ENCODE results near the gene RSBN1L. TPM values are rescaled to one million over a fixed set of nuclear protein-coding genes. Genes with fewer than 3 reads are reported as not detected.

Gene RSBN1L
- total and polyA plus RNA-seq, 2 donors (not counting 1 experiment from before 2014, with no cell fraction given): 12.0 to 19.7 TPM

GRCh38 chr7:77830649-77831355 lies 134.5 kb downstream of the RSBN1L start:
- Histone ChIP-seq H3K4me3 (replicated peaks in 1 of 4; ENCODE audit: control extremely low read depth in 1 of 4, insufficient read depth in 1 of 4, low read depth in 3 of 4, low read length in 4 of 4) (no peak overlapping the region), H3K9me3 (ENCODE audit: control insufficient read depth, insufficient read depth, low read depth, low read length) (no peaks in the 10 kb centered on the region), H3K27ac (ENCODE audit: insufficient read depth, low read length) (no peak overlapping the region), H3K4me1 (ENCODE audit: control insufficient read depth, extremely low read depth, insufficient read depth, low read length) (no peaks in the 10 kb centered on the region), H3K36me3 (ENCODE audit: control insufficient read depth, insufficient read depth, low read length) (no peaks in the 10 kb centered on the region), H3K9ac (ENCODE audit: insufficient read depth, low read length) (no peak overlapping the region), H3K4me2 (ENCODE audit: extremely low read depth, insufficient read depth, low read length) (no peak overlapping the region), H2AFZ (ENCODE audit: low read length) (no peak overlapping the region), H3K79me2 (ENCODE audit: control insufficient read depth, insufficient read depth, low read length) (peaks cover 2% of the 10 kb centered on the region), H3K27me3 (ENCODE audit: control insufficient read depth, insufficient read depth, low read length) (no peaks in the 10 kb centered on the region), H4K20me1 (ENCODE audit: control insufficient read depth, extremely low read depth, insufficient read depth, low read length) (no peaks in the 10 kb centered on the region)
- DNase-seq (ENCODE audit: low read depth in 2 of 2): peak in 1 of 2 donors; percentile 22
- TF ChIP-seq CTCF (conservative IDR thresholded peaks at IDR 0.05 in 1 of 2, IDR thresholded peaks at IDR 0.05 in 1 of 2; ENCODE audit: low read depth in 1 of 2, low read length in 2 of 2): no peak
- TF ChIP-seq EZH2 (IDR thresholded peaks at IDR 0.05; ENCODE audit: low read length, missing control alignments): no peak

GRCh38 chr7:77831481-77831880 lies 135.2 kb downstream of the RSBN1L start:
- Histone ChIP-seq H3K4me1 (ENCODE audit: control insufficient read depth, extremely low read depth, insufficient read depth, low read length) (no peaks in the 10 kb centered on the region), H3K4me3 (replicated peaks in 1 of 4; ENCODE audit: control extremely low read depth in 1 of 4, insufficient read depth in 1 of 4, low read depth in 3 of 4, low read length in 4 of 4) (no peak overlapping the region), H3K79me2 (ENCODE audit: control insufficient read depth, insufficient read depth, low read length) (peaks cover 2% of the 10 kb centered on the region), H3K4me2 (ENCODE audit: extremely low read depth, insufficient read depth, low read length) (no peak overlapping the region), H3K27me3 (ENCODE audit: control insufficient read depth, insufficient read depth, low read length) (no peaks in the 10 kb centered on the region), H3K27ac (ENCODE audit: insufficient read depth, low read length) (no peak overlapping the region), H2AFZ (ENCODE audit: low read length) (no peak overlapping the region), H3K9me3 (ENCODE audit: control insufficient read depth, insufficient read depth, low read depth, low read length) (no peaks in the 10 kb centered on the region), H3K36me3 (ENCODE audit: control insufficient read depth, insufficient read depth, low read length) (no peaks in the 10 kb centered on the region), H4K20me1 (ENCODE audit: control insufficient read depth, extremely low read depth, insufficient read depth, low read length) (no peaks in the 10 kb centered on the region), H3K9ac (ENCODE audit: insufficient read depth, low read length) (no peak overlapping the region)
- no peak for DNase-seq (ENCODE audit: low read depth in 2 of 2)
- TF ChIP-seq CTCF (conservative IDR thresholded peaks at IDR 0.05 in 1 of 2, IDR thresholded peaks at IDR 0.05 in 1 of 2; ENCODE audit: low read depth in 1 of 2, low read length in 2 of 2) (no peak), EZH2 (IDR thresholded peaks at IDR 0.05; ENCODE audit: low read length, missing control alignments) (no peak)

GRCh38 chr7:77831953-77832352 lies 135.7 kb downstream of the RSBN1L start:
- no peaks in the 10 kb centered on the region for H3K36me3 ChIP-seq (ENCODE audit: control insufficient read depth, insufficient read depth, low read length)
- no peak overlapping the region for H3K27ac ChIP-seq (ENCODE audit: insufficient read depth, low read length)
- no peaks in the 10 kb centered on the region for H3K27me3 ChIP-seq (ENCODE audit: control insufficient read depth, insufficient read depth, low read length)
- no peaks in the 10 kb centered on the region for H4K20me1 ChIP-seq (ENCODE audit: control insufficient read depth, extremely low read depth, insufficient read depth, low read length)
- no peak overlapping the region for H3K9ac ChIP-seq (ENCODE audit: insufficient read depth, low read length)
- no peak for DNase-seq (ENCODE audit: low read depth in 2 of 2)
- no peak overlapping the region for H2AFZ ChIP-seq (ENCODE audit: low read length)
- no peak overlapping the region for H3K4me2 ChIP-seq (ENCODE audit: extremely low read depth, insufficient read depth, low read length)
- TF ChIP-seq CTCF (conservative IDR thresholded peaks at IDR 0.05 in 1 of 2, IDR thresholded peaks at IDR 0.05 in 1 of 2; ENCODE audit: low read depth in 1 of 2, low read length in 2 of 2): no peak
- TF ChIP-seq EZH2 (IDR thresholded peaks at IDR 0.05; ENCODE audit: low read length, missing control alignments): no peak
- peaks cover 2% of the 10 kb centered on the region for H3K79me2 ChIP-seq (ENCODE audit: control insufficient read depth, insufficient read depth, low read length)
- H3K4me3 ChIP-seq (replicated peaks in 1 of 4; ENCODE audit: control extremely low read depth in 1 of 4, insufficient read depth in 1 of 4, low read depth in 3 of 4, low read length in 4 of 4): no peak overlapping the region
- no peaks in the 10 kb centered on the region for H3K4me1 ChIP-seq (ENCODE audit: control insufficient read depth, extremely low read depth, insufficient read depth, low read length)
- no peaks in the 10 kb centered on the region for H3K9me3 ChIP-seq (ENCODE audit: control insufficient read depth, insufficient read depth, low read depth, low read length)

Other genes starting within 250 kb of the RSBN1L start
- 42.3 and 42.6 TPM in 2 replicates for gene PTPN12, start 159.2 kb upstream of the RSBN1L start, total RNA-seq
- gene PTPN12, start 159.2 kb upstream of the RSBN1L start, polyA plus RNA-seq: 42.6 and 47.8 TPM in 2 replicates
- 19.8 and 24.4 TPM in 2 replicates for gene TMEM60, start 102.0 kb downstream of the RSBN1L start, total RNA-seq
- 45.5 and 52.5 TPM in 2 replicates for gene TMEM60, start 102.0 kb downstream of the RSBN1L start, polyA plus RNA-seq
- gene PHTF2, start 102.3 kb downstream of the RSBN1L start, total RNA-seq: 14.4 and 25.9 TPM in 2 replicates
- gene PHTF2, start 102.3 kb downstream of the RSBN1L start, polyA plus RNA-seq: 55.4 and 64.4 TPM in 2 replicates

Measured in fibroblast of lung (primary cell).